Transverse colon (tissue), 4 donors: ENCODE results near the gene UBE2G1. TPM values are rescaled to one million over a fixed set of nuclear protein-coding genes. Genes with fewer than 3 reads are reported as not detected.

Experiments
- DNase-seq: peaks from one replicate; pipeline ENCODE4 v3.0.0-alpha.2; 2019
- H3K27ac ChIP-seq, 4 donors: fragments of 200-600 bp; sonication (generic); 2 replicates each; pipeline ENCODE4 v1.5.1; 2016 to 2018; ENCODE audit warnings: inconsistent platforms in 4 of 4
- H3K27me3 ChIP-seq: fragments of 200-600 bp; sonication (generic); 2 replicates; pipeline ENCODE4 v1.5.1; 2017; ENCODE audit warnings: inconsistent platforms
- H3K36me3 ChIP-seq, 4 donors: fragments of 200-600 bp; sonication (generic); 2 replicates each; pipeline ENCODE4 v1.5.1; 2017 to 2019; ENCODE audit warnings: inconsistent platforms in 4 of 4
- H3K4me1 ChIP-seq, 4 donors: fragments of 200-600 bp; sonication (generic); 2 replicates each; pipeline ENCODE4 v1.5.1; 2017 to 2020; ENCODE audit warnings: inconsistent platforms in 4 of 4
- H3K4me3 ChIP-seq, 4 donors: fragments of 200-600 bp; sonication (generic); 1 replicate in 1 of 4; 2 replicates in 3 of 4; pipeline versions ENCODE4 v1.5.1 to v1.6.1; 2017 to 2019; ENCODE audit warnings: inconsistent platforms in 4 of 4
- H3K9me3 ChIP-seq, 2 donors: fragments of 200-600 bp; sonication (generic); 2 replicates each; pipeline ENCODE4 v1.5.1; 2017 to 2019; ENCODE audit warnings: inconsistent platforms in 2 of 2
- CTCF ChIP-seq, 5 experiments: fragments of 200-600 bp in 3 of 5; fragments of 450-650 bp in 2 of 5; sonication (generic) in 3 of 5; IDR thresholded peaks; 1 replicate in 2 of 5; 2 replicates in 3 of 5; pipeline ENCODE4 v1.5.1; 2016 to 2017; ENCODE audit warnings: antibody characterized with exemption in 5 of 5, inconsistent platforms in 3 of 5, mild to moderate bottlenecking in 2 of 5, moderate library complexity in 1 of 5
- EP300 ChIP-seq: sonication (generic); formaldehyde crosslinking; IDR thresholded peaks from one replicate; pipeline ENCODE4 v1.6.1; 2017; ENCODE audit warnings: antibody characterized with exemption, low read depth
- POLR2A ChIP-seq: fragments of 450-650 bp; IDR thresholded peaks from one replicate; pipeline ENCODE4 v1.6.1; 2016; ENCODE audit warnings: antibody characterized with exemption, mild to moderate bottlenecking, moderate library complexity
- POLR2AphosphoS5 ChIP-seq, 3 donors: sonication (generic); formaldehyde crosslinking; IDR thresholded peaks; one replicate each; pipeline ENCODE4 v1.6.1; 2016; ENCODE audit warnings: antibody characterized with exemption in 3 of 3
- WGBS, 2 donors: methylation state at CpG; one replicate each; pipeline ENCODE4 v1.1.5; 2018; ENCODE audit warnings: low coverage in 1 of 2; 5-methylcytosine and 5-hydroxymethylcytosine counted together
- in situ Hi-C, 4 donors: fragments of 200-750 bp; cut with MboI; loops; one replicate each; pipeline versions ENCODE4 v1.15.0 to v1.15.1; 2017; ENCODE audit warnings: low sequenced_read_pairs in 3 of 4, low pct_ligation_motif_present in 1 of 4, low pct_unique_long_range_greater_than_20kb in 1 of 4
- intact Hi-C: fragments of 100-400 bp; cut with DNase I; formaldehyde crosslinking; loops from one replicate; pipeline ENCODE4 v1.15.1; 2023; ENCODE audit warnings: low total_unique reads
- total RNA-seq, 4 donors: library from RNA; depleted of rRNA; stranded (reverse); fragments of >200 nt; gene quantifications; one replicate each; pipeline ENCODE4 v1.1.0, GENCODE V29; 2016

The UBE2G1 gene
- total RNA-seq, 4 donors from 2014 or later, result 41.6 to 104 (median 53.0) TPM

- no peak overlapping the region for H3K4me3 ChIP-seq
- intact Hi-C loops, result no loop called here
- peak overlapping the region in 1 of 4 donors; percentile 45 for H3K27ac ChIP-seq
- peaks cover 22 to 73% (median 56%) of the 10 kb centered on the region in 4 donors for H3K4me1 ChIP-seq
- in situ Hi-C loops, result no loop called here
- TF ChIP-seq CTCF (IDR thresholded peaks at IDR 0.05) (no peak), POLR2AphosphoS5 (IDR thresholded peaks at IDR 0.05) (no peak), EP300 (no peak), POLR2A (no peak)
- DNase-seq, result no peak
- H3K27me3 ChIP-seq, result no peaks in the 10 kb centered on the region
- no peaks in the 10 kb centered on the region for H3K9me3 ChIP-seq
- H3K36me3 ChIP-seq, result no peaks in the 10 kb centered on the region
- WGBS, 2 donors, result 78 to 85% methylated on average over 3 of the region's 3 CpGs
These were observed 52.3 kb downstream of the UBE2G1 start for GRCh38 chr17:4314179-4314578.

GRCh38 chr17:4313221-4314114, 53.0 kb downstream of the UBE2G1 start:
- TF ChIP-seq POLR2AphosphoS5 (IDR thresholded peaks at IDR 0.05), result no peak
- no peak for TF ChIP-seq POLR2A
- TF ChIP-seq CTCF (IDR thresholded peaks at IDR 0.05), result no peak
- no peak for TF ChIP-seq EP300
- Histone ChIP-seq H3K4me3 (peak overlapping the region in 1 of 4 donors; percentile 9), H3K27me3 (no peaks in the 10 kb centered on the region), H3K36me3 (no peaks in the 10 kb centered on the region), H3K4me1 (peaks cover 15 to 73% (median 49%) of the 10 kb centered on the region in 4 donors), H3K27ac (peak overlapping the region; percentile 7 to 45 (median 34)), H3K9me3 (no peaks in the 10 kb centered on the region)
- intact Hi-C loops (no loop called here), in situ Hi-C loops (no loop called here)
- DNase-seq, result no peak
- 67 to 73% methylated on average over 1 to 7 of the region's 7 CpGs for WGBS, 2 donors

GRCh38 chr17:4310354-4311060, 56.0 kb downstream of the UBE2G1 start:
- Histone ChIP-seq H3K27ac (no peak overlapping the region), H3K36me3 (peaks cover 0 to 11% (median 0%) of the 10 kb centered on the region in 4 donors), H3K4me3 (no peak overlapping the region), H3K4me1 (peaks cover 6 to 47% (median 24%) of the 10 kb centered on the region in 4 donors), H3K27me3 (no peaks in the 10 kb centered on the region), H3K9me3 (no peaks in the 10 kb centered on the region)
- in situ Hi-C loops (no loop called here), intact Hi-C loops (no loop called here)
- 56 to 59% methylated on average over 6 of the region's 6 CpGs for WGBS, 2 donors
- DNase-seq, result no peak
- no peak for TF ChIP-seq POLR2AphosphoS5 (IDR thresholded peaks at IDR 0.05)

- Histone ChIP-seq H3K4me3 (no peak overlapping the region), H3K36me3 (peaks cover 0 to 11% (median 0%) of the 10 kb centered on the region in 4 donors), H3K27me3 (no peaks in the 10 kb centered on the region), H3K4me1 (peaks cover 6 to 47% (median 23%) of the 10 kb centered on the region in 4 donors), H3K9me3 (no peaks in the 10 kb centered on the region), H3K27ac (no peak overlapping the region)
- DNase-seq, result no peak
- in situ Hi-C loops (loop anchor here in 1 of 4 donors (10.0 kb wide), 1 partner anchor 95 kb away; no protein-coding TSS in a partner anchor), intact Hi-C loops (loop anchor here (10.0 kb wide), 1 partner anchor 95 kb away; no protein-coding TSS in a partner anchor)
- 0 to 26% methylated on average over 1 of the region's 1 CpG for WGBS, 2 donors
- TF ChIP-seq POLR2A (no peak), EP300 (no peak), CTCF (IDR thresholded peaks at IDR 0.05) (no peak)
These were observed 56.6 kb downstream of the UBE2G1 start for GRCh38 chr17:4309897-4310296.
